HepG2 (cell line): ENCODE measurements around the gene CDK3. TPM values are rescaled to one million over a fixed set of nuclear protein-coding genes. Genes with fewer than 3 reads are reported as not detected.

ENCODE experiments used
- ATAC-seq: fragments of 200-7000 bp; cut with Tn5 transposase; 3 replicates; pipeline ENCODE4 v1.9.1; 2020; ENCODE audit warnings: mild to moderate bottlenecking, moderate library complexity
- BruUV-seq: library from RNA; stranded (reverse); fragments of 400-500 nt; replicated peaks from 2 replicates; lab custom pipeline; 2021; lab: Mats Ljungman, UMichigan
- CTCF ChIA-PET: fragments of 300-600 bp; formaldehyde crosslinking; extraction: SDS; loops from one replicate; lab custom pipeline; 2021; ENCODE audit warnings: low total read pairs, inconsistent platforms, low intra/inter-chr PET ratio; lab: Yijun Ruan, JAX
- POLR2A ChIA-PET: fragments of 350-600 bp; sonication (Branson Sonifier 250); formaldehyde crosslinking; loops from one replicate; lab custom pipeline; 2020; ENCODE audit warnings: antibody characterized with exemption, inconsistent platforms; lab: Yijun Ruan, JAX
- DNase-seq: peaks from one replicate; pipeline ENCODE4 v3.0.0-alpha.2; 2015; ENCODE audit warnings: low spot score
- FAIRE-seq: peaks from 3 replicates; lab custom pipeline; 2011; peaks lifted over from hg19 to GRCh38; lab: Jason Lieb, UNC
- H2AFZ ChIP-seq: one replicate; pipeline ENCODE4 v1.6.1; 2011; ENCODE audit warnings: low read length, inconsistent platforms
- H3K27ac ChIP-seq: fragments of 300-600 bp; 3 replicates; pipeline ENCODE4 v1.8.0; 2011; ENCODE audit warnings: mixed run types, mild to moderate bottlenecking, mixed read lengths, low read length, inconsistent platforms; ENCODE audit not compliant: insufficient read depth; ENCODE audit errors: extremely low read length
- H3K27me3 ChIP-seq, 2 experiments: fragments of 200-600 bp in 1 of 2; 2 replicates in 1 of 2; 3 replicates in 1 of 2; pipeline versions ENCODE4 v1.6.0 to v1.8.0; 2011; ENCODE audit warnings: low read length in 2 of 2, mild to moderate bottlenecking in 2 of 2, moderate library complexity in 2 of 2, inconsistent platforms in 1 of 2; ENCODE audit not compliant: insufficient read depth in 2 of 2, control insufficient read depth in 1 of 2
- H3K36me3 ChIP-seq, 2 experiments: fragments of 200-600 bp in 1 of 2; replicated peaks in 1 of 2; 2 replicates in 1 of 2; 3 replicates in 1 of 2; pipeline versions ENCODE4 v1.5.1 to v1.8.0; 2011; ENCODE audit warnings: low read length in 2 of 2, inconsistent platforms in 1 of 2; ENCODE audit not compliant: insufficient read depth in 2 of 2, control insufficient read depth in 1 of 2
- H3K4me1 ChIP-seq: 2 replicates; pipeline ENCODE4 v1.5.1; 2012; ENCODE audit warnings: low read length, inconsistent platforms; ENCODE audit not compliant: insufficient read depth
- H3K4me2 ChIP-seq: 2 replicates; pipeline ENCODE4 v1.6.0; 2011; ENCODE audit warnings: low read depth, low read length, inconsistent platforms
- H3K4me3 ChIP-seq, 3 experiments: fragments of 200-600 bp in 1 of 3; sonication (generic), shearing (Covaris generic) in 1 of 3; replicated peaks in 1 of 3; 2 replicates each; pipeline ENCODE4 v1.5.1; 2011 to 2016; ENCODE audit warnings: low read length in 3 of 3, inconsistent platforms in 2 of 3, low read depth in 2 of 3, mild to moderate bottlenecking in 2 of 3, control low read depth in 1 of 3, mixed read lengths in 1 of 3; ENCODE audit not compliant: insufficient read depth in 1 of 3
- H3K79me2 ChIP-seq: one replicate; pipeline ENCODE4 v1.6.1; 2011; ENCODE audit warnings: low read length, inconsistent platforms; ENCODE audit not compliant: insufficient read depth
- H3K9ac ChIP-seq: 2 replicates; pipeline ENCODE4 v1.6.0; 2011; ENCODE audit warnings: mild to moderate bottlenecking, low read depth, low read length, inconsistent platforms; ENCODE audit not compliant: insufficient read depth
- H3K9me3 ChIP-seq: 2 replicates; pipeline ENCODE4 v1.5.1; 2012; ENCODE audit warnings: mild to moderate bottlenecking, low read length
- H4K20me1 ChIP-seq: 2 replicates; pipeline ENCODE4 v1.6.0; 2011; ENCODE audit warnings: inconsistent platforms, mild to moderate bottlenecking, low read length, moderate library complexity; ENCODE audit not compliant: insufficient read depth
- JUN ChIP-seq: sonication (generic); formaldehyde crosslinking; IDR thresholded peaks from 2 replicates; pipeline ENCODE4 v1.4.0; 2020; ENCODE audit warnings: mild to moderate bottlenecking, missing genetic modification reagents
- POLR2A ChIP-seq, 2 experiments: IDR thresholded peaks; 2 replicates each; pipeline ENCODE4 v1.6.1; 2011; ENCODE audit warnings: low read depth in 2 of 2, low read length in 2 of 2, mild to moderate bottlenecking in 1 of 2, moderate library complexity in 1 of 2; ENCODE audit not compliant: insufficient read depth in 1 of 2
- SOX6 ChIP-seq, 2 experiments: fragments of 450-650 bp in 1 of 2; sonication (generic) in 1 of 2; formaldehyde crosslinking in 1 of 2; IDR thresholded peaks; 2 replicates each; pipeline versions ENCODE4 v1.4.0 to v1.6.1; 2017 to 2020; ENCODE audit warnings: antibody characterized with exemption in 1 of 2, mild to moderate bottlenecking in 1 of 2, missing genetic modification reagents in 1 of 2
- ZNF652 ChIP-seq: IDR thresholded peaks from 2 replicates; pipeline ENCODE4 v1.6.1; 2016; ENCODE audit warnings: low read depth, borderline replicate concordance
- WGBS: methylation state at CpG from one replicate; pipeline ENCODE4 v1.1.6; 2017; ENCODE audit warnings: low lambda C conversion rate; 5-methylcytosine and 5-hydroxymethylcytosine counted together
- in situ Hi-C: cut with HindIII; loops from 2 replicates; pipeline ENCODE4 v1.10.0; 2017; ENCODE audit warnings: low pct_unique_long_range_greater_than_20kb; ENCODE audit not compliant: extremely low pct_ligation_motif_present
- intact Hi-C: fragments of 100-400 bp; cut with micrococcal nuclease; formaldehyde crosslinking; loops from one replicate; pipeline ENCODE4 v1.10.0; 2022; ENCODE audit not compliant: unreplicated experiment
- polyA plus RNA-seq, 8 experiments: library from polyadenylated mRNA; depleted of rRNA in 3 of 8; stranded (reverse) in 7 of 8; unstranded in 1 of 8; fragments of >200 nt; fragmentation: Illumina TruSeq in 4 of 8; extraction: Trizol in 4 of 8; gene quantifications; 2 replicates each; pipeline versions ENCODE4 v1.2.1 to v1.2.3, GENCODE V29; 2011 to 2016; ENCODE audit warnings: low read depth in 4 of 8, missing spikeins in 1 of 8, mixed read lengths in 1 of 8; ENCODE audit not compliant: insufficient read depth in 1 of 8
- total RNA-seq, 5 experiments: library from RNA; depleted of rRNA; stranded (reverse); fragments of >200 nt; fragmentation: Illumina TruSeq; extraction: Trizol; gene quantifications; 2 replicates each; pipeline ENCODE4 v1.2.3, GENCODE V29; 2016; ENCODE audit warnings: low read depth in 1 of 5
- TF ChIP-seq, protein P1 (sequence below): sonication (generic); formaldehyde crosslinking; conservative IDR thresholded peaks from 2 replicates; pipeline ENCODE4 v1.4.0; 2020; ENCODE audit warnings: missing genetic modification reagents

CDK3 gene
- total and polyA plus RNA-seq, 2 of the 13 experiments (the other 11 are each of a cell fraction or from before 2014, with no cell fraction given), result 5.8 to 11.4 TPM

DNA sequence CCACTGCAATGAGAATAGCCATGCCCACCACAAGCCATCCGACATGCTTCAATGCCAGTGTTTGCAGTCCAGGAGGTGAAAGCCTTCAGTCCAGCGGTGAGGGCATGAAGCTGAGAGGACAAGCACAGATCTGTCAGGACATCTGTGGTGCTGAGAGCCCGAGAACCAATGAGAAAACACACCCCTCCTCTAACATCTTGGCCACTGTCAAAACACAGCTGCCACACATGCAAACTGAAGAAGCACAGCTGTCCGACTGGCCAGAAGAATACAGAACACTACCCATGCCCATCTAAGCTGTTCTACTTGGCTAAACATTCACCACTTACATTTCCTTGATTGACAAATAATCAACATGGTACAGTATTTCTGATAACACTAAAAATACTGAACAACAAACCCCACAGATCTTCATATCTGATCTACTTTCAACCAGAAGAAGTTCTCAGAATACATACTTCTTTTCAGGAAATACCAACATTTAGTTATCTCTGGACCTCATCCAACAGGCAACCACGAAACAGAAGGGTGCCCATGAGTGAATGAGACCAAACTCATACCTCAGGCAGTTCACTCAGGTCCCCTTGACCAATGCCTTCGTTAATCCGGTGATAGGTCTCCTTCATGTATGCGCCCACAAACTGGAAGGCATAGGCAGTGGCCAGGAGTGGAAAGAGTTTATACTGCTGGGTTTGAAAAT is 49.6 kb upstream of the CDK3 start:
- Histone ChIP-seq H3K9ac (no peak overlapping the region), H3K4me1 (no peaks in the 10 kb centered on the region), H3K79me2 (no peaks in the 10 kb centered on the region), H3K9me3 (no peaks in the 10 kb centered on the region), H4K20me1 (peaks cover 5% of the 10 kb centered on the region), H2AFZ (no peak overlapping the region), H3K4me3 (no peak overlapping the region), H3K36me3 (peaks cover 61 to 88% of the 10 kb centered on the region in 2 experiments), H3K4me2 (no peak overlapping the region), H3K27ac (no peak overlapping the region), H3K27me3 (no peaks in the 10 kb centered on the region)
- no TSS peak for BruUV-seq
- DNase-seq (no peak), FAIRE-seq (no peak), ATAC-seq (no peak)
- POLR2A ChIA-PET, result interaction anchor here (1.3 to 1.4 kb wide), 2 partner anchors 10 to 12 kb away, joined by 3 to 5 read pairs; partner anchors contain the start of gene FBF1
- TF ChIP-seq, protein P1, sequence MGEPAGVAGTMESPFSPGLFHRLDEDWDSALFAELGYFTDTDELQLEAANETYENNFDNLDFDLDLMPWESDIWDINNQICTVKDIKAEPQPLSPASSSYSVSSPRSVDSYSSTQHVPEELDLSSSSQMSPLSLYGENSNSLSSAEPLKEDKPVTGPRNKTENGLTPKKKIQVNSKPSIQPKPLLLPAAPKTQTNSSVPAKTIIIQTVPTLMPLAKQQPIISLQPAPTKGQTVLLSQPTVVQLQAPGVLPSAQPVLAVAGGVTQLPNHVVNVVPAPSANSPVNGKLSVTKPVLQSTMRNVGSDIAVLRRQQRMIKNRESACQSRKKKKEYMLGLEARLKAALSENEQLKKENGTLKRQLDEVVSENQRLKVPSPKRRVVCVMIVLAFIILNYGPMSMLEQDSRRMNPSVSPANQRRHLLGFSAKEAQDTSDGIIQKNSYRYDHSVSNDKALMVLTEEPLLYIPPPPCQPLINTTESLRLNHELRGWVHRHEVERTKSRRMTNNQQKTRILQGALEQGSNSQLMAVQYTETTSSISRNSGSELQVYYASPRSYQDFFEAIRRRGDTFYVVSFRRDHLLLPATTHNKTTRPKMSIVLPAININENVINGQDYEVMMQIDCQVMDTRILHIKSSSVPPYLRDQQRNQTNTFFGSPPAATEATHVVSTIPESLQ (CRISPR knock-in tag), result no peak
- no peak for TF ChIP-seq SOX6 (IDR thresholded peaks at IDR 0.05)
- TF ChIP-seq SOX6 (CRISPR knock-in tag; IDR thresholded peaks at IDR 0.05), result no peak
- TF ChIP-seq JUN (CRISPR knock-in tag), result no peak
- no peak for TF ChIP-seq ZNF652
- TF ChIP-seq POLR2A (IDR thresholded peaks at IDR 0.05; ENCODE audit: insufficient read depth in 1 of 2, low read depth in 2 of 2, low read length in 2 of 2), result 0 out of 4 replicates have a peak, but pooled peaks of 1 of the 2 experiments have one; percentile 18
- 99% methylated on average over 8 of the region's 8 CpGs for WGBS
- intact Hi-C loops (no loop called here), in situ Hi-C loops (no loop called here)
- CTCF ChIA-PET, result no interaction called here
